NCI-H1930 (cell line): ENCODE measurements around the gene RHCE.
"Not testable (repeated sequence)": the region's sequence is repeated elsewhere in the genome, so short reads cannot be mapped to it uniquely, and the experiment has no call there.

Experiments
- DNase-seq, 2 experiments: peaks; one replicate each; lab custom pipeline; 2025; lab: John Stamatoyannopoulos, UW

Gene RHCE

DNA sequence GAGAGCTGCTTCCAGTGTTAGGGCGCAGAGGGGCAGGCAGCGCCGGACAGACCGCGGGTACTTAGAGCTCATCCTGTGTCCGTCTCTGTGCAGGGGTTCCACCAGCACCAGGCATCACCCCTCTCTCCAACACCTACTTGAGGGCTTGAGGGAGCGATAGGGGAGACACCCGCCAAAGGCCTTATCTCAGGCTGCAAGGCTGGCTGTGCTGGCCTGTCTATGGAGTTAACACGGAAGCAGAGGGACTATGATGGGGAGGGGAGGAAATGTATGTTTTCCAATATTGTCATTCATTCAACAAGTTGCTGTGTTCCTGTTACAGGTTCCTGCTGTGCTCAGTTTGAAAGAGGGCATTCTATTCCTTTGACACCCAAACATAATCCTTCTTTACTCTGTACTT is at the start of gene RHCE:
TSS of gene RHCE (minus strand) at position 111 of the 400 bp plus-strand sequence. CDS start at position 72, 39 bp downstream.
- not testable (repeated sequence) for DNase-seq

DNA sequence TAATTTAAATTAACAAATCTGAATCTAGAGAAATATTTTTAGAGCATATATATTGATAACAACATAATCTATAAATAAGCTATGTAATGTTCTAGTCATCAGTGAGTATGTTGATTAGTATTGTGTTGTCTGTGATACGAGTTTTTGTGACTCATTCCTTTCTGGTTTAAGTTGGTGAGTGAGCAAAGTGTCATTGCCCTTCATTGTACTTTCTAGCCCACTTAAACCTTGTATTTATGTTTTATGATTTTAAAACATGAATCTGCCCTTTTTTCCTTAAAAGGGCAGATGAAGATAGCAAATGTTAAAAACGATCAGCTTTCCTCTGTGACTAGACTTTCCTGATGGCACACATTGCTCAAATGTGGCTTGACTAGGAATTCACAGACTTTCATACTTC is 48.6 kb upstream of the RHCE start:
- DNase-seq: no peak

DNA sequence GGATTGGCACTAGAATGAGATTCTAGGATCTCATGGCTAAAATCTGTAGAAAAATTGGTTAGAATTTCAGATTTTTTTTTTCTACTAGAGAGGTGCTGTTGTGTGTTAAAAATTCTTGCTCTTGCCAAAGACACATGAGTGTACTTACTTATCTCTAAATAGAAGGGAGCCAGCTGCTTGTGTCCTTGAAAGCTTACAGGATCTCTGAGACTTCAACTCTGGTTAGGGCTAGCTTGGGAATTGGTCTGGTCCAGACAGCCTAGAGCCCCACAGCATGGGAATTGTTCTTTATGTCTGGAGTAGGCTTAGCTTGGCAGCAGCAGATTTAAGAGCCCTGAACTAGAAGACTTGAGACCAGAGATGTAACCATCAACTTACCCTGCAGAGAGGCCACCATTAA is 47.4 kb upstream of the RHCE start:
- no peak for DNase-seq

DNA sequence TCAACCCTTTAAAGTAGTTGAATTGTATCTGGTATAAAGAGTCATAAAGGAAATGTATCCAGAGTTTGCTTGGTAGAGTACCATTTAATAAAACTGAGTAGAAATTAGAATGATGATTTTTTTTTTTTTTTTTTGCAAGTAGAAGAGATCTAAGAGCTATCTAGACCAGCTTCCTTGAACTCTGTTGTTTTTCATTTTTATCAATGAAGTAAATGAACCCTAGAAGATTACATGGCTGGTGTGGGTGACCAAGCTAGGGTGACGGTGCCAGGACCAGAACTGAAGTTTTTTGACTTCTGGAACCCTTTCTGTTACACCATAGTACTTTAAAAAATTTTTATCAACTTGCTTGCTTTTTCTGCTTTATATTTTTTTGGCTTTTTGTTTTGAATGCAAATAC is 47.0 kb upstream of the RHCE start:
- DNase-seq: no peak

DNA sequence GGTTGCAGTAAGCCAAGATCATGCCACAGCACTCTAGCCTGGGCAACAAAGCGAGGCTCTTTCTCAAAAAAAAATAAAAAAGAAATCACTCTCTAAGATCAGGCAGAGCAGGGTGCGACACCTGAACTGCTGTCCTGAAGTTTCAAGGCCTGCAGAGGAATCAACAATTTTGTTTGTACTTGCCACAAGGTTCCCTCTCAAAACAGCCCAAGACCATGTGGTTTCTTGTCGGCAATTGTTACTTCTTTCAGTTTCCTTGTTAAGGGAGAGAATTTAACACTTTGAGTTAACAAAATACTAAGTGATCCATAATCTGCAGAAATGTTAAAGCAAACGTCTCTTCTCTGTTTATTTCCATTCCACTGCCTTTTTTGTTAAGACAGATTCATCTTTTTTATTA is 46.6 kb upstream of the RHCE start:
- DNase-seq: no peak

DNA sequence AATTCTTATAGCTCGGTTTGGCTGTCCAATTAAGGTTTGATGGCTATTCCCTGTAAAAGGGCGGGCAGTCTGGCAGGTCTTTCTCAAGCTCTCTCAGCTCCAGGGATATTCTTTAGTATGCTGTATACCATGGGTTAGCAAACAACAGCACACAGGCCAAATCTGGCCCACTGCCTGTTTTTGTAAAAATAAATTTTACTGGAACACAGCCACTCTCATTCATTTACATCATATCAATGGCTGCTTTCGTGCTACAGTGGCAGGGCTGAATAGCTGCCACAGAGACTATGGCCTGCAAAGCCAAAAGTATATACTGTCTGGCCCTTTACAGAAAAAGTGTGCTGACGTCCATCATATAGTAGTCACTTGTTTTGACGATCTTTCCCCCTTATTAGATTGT is 42.1 kb upstream of the RHCE start:
- no peak for DNase-seq

DNA sequence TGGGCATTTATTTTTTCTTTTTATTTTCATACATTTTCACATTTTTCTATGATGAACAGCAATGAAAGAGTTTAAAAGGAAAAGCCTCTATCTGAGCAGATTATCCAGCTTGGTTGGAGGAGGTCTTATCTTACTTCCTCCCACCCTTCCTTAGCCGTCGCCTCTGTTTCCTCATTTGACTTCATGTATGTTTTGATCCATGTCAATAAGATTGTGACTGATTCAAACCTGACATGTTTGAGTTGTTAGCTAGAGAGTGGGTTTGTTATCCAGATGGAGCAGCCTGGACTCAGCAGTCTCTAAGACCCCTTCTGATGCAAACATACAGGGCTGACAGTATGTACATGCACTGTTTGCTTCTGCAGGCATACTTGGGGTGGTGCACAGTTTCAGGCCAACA is 41.2 kb upstream of the RHCE start:
- DNase-seq: no peak

DNA sequence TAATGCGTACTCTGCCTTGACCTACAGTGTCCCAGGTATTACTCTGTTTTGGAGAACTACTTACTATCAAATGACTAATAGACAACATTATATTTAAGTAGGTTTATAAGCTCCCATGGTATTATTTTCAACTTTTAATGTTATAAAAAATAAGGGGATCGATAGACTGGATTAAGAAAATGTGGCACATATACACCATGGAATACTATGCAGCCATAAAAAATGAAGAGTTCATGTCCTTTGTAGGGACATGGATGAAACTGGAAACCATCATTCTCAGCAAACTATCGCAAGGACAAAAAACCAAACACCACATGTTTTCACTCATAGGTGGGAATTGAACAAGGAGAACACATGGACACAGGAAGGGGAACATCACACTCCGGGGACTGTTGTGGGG is 40.2 kb upstream of the RHCE start:
- DNase-seq: not testable (repeated sequence)

DNA sequence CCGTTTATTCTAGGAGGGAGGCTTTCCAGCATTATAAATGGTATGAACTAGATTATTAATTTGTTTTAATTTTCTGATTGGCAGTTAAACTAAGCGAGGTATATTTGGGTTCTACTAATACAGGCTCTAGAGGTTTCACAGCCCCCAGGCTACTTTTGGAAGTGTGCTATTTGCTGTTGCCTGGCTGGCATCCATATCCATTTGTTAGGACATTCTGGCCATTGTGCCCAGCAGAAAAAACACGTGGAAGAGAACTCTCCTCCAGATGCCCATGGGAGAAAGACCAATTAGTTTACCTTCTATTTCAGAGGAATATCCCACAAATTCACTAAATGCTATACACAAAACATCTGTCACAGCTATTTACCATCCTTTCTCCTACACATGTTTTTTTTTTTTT is 39.4 kb upstream of the RHCE start:
- DNase-seq: no peak

DNA sequence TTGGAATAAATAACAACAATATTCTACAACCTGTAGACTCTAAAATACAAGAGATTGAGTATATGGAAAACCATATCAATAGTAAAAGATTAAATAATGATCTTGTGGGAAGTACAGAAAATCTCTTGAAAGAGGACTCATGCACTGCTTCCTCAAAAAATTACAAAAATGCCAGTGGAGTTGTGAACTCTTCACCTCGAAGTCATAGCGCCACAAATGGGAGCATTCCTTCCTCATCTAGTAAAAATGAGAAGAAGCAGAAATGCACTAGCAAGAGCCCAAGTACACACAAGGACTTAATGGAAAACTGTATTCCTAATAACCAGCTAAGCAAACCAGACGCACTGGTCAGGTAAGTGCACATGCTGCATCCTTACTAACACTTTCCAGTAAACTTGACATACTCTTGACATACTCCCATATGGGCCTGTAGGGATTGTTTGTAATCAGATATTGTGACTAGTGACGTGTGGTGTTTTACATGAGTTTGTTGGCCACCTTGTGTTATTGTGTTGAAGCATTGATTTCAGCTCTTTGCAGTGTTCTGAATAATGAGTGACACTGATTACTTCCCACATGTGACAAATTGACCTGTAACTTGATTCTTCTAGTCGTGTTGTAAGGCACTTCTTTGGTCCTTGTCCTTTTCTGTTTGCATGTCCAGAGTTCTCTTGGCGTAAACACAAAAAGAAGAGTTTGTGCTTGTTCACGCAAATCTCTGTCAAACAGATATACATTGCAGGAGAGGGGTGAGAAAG is 38.1 kb upstream of the RHCE start:
- DNase-seq: no peak

DNA sequence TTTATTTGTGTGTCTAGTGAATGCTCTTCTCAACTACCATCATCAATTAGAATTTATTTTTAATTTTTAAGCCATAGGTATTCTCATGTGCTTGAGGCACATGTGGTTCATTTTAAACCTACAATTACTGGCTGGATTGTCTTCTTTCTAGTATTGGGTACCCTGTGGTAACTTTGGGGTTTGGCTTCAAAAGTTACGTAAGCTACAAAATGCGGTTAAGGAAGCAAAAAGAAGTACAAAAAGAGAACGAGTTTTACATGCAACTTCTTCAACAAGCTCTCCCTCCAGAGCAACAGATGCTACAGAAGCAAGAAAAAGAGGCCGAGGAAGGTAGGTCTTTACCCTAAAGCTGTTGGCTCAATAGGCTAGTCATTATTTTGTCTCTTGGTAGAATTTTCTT is 35.9 kb upstream of the RHCE start:
- no peak for DNase-seq

DNA sequence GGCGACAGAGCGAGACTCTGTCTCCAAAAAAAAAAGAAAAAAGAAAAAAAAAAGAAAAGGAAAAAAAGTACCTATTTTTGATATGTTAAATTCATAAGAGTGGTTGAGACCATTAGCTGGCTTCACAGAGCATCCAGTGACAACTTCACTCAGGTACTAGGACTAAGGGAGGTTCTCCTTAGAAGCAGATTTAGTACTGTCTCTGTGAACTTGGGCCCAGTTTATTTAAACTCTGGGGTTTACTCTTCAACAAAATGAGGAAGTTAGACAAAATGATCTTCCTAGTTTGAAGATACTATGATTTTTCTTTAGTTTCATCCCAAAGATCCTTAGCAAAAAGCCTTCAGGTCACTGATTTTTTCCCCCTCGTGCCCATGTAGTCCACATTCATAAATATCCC is 31.3 kb upstream of the RHCE start:
- DNase-seq: no peak

DNA sequence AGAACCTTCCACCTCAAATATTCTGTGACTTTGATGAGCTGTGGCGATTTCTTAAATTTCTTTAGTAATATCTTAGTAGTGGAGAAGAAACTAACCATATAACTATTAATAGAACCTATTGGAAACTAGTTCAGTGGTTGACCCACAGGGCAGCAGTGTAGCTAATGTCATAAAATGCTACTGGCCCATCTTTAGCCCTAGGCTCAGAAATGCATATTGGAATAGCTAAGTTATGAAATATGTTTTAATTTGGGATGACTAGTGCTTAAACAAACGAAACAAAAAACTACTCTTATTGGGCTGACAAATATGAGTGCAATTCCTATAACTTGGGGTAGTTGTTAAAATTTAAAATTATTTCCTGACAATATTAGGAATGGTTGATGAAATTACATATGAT is 30.3 kb upstream of the RHCE start:
- DNase-seq: no peak

DNA sequence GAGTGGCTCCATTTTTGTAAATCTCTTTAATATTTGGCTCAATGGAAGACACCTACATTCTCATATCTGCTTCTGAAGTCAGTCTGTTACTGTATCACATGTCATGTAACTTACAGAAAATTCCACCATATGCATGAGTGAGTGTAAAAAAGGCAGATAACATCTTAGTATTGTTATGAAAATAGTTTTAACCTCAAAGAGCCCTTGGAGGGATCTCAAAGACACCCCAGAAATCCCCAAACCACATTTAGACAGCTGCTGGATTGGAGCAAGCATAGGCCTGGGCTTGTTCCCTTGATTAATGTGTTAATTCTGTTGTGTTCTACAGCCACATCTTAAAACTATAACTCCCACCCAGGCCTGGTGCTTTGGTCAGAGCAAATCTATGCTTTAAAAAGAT is 26.9 kb upstream of the RHCE start:
- no peak for DNase-seq

DNA sequence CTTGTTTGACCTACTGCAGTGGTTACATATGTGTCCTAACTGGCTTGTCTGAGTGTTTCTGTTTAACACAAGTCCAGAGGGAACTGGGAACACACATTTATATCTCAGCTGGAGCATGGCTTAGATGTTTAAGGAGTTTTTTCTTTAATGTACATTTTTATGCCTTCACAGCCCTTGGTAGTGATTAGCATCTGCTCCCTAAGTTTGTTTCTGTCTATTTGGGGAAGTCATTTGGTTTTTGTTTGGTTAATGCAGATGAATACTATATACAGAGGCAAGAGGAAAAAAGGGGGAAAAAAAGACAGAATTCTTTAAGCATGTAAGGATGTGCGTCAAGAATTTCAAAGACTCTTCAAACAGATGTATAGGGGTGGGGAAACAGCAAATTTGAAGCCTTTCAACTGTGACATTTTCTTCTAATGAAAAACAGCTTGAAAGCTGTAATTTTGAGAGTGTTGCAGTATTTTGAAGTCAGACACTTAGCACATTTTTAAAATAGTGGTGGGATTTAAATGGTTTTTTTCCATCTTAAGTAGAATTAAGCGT is 25.4 kb upstream of the RHCE start:
- DNase-seq: no peak

DNA sequence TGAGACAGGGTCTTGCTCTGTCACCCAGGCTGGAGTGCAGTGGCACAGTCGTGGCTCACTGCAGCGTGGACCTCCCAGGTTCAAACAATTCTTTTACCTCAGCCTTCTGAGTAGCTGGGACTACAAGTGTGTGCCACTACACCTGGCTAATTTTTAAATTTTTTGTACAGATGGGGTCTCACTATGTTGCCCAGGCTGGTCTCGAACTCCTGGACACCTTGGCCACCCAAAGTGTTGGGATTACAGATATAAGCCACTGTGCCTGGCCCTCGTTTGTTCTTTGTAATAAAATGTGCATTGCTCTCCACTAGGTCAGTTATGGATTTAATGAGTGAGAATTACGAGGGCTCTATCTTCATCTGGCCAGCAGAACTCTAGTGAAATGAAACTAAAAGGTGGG is 24.0 kb upstream of the RHCE start:
- not testable (repeated sequence) for DNase-seq

DNA sequence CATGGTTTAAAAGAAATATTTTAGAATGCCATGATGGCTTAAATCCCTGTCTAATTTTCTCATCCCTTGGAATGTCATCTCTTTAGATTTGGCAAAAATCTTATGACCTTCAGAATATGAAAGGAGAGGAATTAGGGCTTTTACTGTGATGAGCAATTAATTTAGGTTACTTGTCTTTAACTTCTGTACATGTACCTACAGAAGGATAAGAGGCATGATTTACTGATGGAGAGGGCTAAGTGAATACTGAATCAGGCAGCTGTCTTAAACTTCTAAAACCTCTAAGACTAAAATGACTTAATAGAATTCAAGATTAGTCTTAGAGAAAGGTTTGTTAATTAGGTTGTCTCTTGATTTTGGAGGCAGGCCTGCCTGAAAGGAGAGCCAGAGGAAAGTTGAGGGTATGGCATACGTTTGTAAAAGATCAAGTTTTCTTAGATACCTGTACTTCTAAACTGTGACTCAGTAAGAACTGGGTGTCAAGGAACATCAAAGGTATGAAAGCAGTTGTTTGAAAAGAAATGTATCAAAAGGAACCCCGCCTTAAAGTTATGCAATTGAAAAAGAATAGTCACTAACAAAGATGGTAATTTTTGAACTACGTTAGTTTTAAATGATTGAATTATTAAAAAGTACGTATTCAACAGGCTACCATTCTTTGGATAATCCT is 22.5 kb upstream of the RHCE start:
- no peak for DNase-seq

DNA sequence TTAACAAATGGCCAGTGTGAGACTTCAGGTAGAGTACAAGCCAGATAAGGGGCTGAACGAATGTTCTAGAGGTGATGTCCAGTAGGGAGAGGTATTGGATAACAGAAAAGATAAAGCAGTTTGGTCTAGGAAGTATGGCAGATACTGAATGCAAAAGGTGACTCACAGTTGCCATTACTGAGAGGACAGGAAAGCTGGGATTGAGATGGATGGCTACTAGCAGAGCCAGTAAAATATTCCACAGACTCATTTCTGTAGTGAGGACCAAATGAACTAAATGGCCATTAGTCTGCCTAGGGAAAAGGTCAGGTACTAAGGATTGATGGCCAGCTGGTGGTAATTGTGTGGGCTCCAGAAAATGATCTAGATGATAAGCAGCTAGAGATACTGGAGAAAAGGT is 21.6 kb upstream of the RHCE start:
- no peak for DNase-seq

DNA sequence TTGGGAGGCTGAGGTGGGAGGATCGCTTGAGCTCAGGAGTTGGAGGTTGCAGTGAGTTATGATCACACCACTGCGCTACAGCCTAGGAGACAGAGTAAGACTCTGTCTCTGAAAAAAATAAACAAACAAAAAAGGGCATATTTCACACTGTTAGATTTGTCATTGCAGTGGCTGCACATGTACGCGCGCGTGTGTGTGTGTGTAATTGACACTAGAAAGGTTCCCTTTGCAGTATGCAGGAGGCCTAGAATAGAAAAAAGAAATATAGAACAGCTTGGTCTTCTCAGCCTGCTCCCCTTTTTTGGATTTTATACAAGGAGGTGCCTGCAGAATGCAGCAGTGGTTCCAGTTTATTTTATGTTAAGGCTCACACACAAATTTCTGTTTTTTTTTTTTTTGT is 18.7 kb upstream of the RHCE start:
- no peak for DNase-seq

DNA sequence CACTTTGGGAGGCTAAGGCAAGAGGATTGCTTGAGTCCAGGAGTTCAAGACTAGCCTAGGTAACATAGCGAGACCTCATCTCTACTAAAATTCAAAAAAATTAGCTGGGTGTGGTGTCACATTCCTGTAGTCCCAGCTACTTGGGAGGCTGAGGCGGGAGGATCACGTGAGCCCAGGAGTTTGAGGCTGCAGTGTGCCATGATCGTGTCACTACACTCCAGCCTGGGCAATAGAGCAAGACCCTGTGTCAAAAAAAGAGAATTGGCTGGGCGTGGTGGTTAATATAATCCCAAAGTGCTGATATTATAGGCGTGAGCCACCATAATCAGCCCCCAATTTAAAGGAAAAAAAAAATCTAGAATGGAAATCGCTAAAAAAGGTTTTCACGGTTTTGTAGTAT is 17.0 kb upstream of the RHCE start:
- no peak for DNase-seq

DNA sequence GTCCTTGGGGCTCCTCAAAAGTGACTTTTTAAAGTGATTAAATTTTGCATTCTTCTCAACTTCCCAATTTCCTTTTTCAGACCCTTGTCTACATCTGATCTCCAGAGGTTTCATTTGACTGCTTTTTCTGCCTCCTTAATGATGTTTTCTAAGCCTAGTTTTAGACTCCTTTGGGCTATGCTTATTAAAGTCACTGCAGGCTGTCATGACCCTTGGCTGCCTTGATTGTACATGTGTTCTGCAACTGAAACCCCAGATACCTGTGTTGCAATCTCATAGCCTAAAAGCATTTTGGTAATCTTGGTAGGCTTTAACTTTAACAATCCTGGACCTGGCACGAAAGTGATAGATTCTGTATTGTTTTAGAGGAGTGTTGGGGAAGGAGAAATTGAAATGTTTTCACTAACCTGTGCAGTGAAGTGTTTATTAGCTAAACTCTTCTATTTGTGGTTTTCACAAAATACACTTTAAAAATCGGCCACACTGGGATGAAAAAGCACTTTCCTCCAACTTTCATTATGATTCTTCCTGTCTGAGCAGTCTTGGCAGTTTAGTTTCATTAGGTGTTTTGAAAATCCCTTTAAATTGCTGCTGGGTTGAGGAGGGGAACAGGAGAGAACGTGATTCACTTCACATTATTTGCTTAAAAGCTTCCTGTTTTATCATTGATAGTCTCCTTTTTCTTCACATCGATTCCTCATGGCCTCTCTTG is 14.9 kb upstream of the RHCE start:
- no peak for DNase-seq

DNA sequence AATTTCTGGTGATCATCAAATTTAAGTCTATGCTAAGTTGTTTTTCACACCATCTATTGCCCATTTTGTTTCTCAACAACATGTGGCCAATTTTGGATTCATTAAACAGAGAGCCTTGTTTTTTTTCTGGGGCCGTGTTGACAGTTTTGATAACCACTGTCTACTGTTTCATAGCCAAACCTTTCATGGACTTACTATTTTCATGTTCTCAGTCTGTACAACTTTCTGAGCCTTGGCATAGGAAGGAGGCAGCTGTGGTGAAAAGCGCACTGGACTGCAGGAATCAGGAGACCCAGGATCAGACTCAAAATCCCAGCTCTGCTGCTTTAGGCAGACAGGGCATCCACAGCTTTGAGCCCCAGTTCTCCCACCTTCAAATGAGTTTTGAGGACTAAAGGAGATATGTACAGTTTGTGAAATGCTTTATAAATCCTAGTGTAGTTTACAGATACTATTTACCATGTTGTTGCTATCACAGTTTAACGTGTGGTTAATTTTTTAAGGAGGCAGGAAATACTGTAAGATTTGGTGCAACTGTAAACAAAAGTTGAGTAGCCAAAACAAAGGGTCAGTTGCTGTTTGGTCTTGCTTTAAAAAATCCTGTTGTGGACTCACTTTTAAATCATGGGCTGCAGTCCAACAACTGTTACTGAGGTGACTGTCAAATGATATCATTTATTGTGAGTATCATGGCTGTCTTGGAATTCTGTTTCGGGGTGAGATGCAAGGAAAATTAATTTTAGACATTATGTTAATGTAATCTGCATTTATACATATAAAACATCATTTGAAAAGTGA is 13.0 kb upstream of the RHCE start:
- DNase-seq: no peak
